Inflammatory macrophage treated with lipopolysaccharide for 4 hours (primary cell): ENCODE measurements around the gene PARD6A.

Experiments used
- DNase-seq: peaks from one replicate; pipeline ENCODE4 v3.0.0-alpha.2; 2020

Gene PARD6A

DNA sequence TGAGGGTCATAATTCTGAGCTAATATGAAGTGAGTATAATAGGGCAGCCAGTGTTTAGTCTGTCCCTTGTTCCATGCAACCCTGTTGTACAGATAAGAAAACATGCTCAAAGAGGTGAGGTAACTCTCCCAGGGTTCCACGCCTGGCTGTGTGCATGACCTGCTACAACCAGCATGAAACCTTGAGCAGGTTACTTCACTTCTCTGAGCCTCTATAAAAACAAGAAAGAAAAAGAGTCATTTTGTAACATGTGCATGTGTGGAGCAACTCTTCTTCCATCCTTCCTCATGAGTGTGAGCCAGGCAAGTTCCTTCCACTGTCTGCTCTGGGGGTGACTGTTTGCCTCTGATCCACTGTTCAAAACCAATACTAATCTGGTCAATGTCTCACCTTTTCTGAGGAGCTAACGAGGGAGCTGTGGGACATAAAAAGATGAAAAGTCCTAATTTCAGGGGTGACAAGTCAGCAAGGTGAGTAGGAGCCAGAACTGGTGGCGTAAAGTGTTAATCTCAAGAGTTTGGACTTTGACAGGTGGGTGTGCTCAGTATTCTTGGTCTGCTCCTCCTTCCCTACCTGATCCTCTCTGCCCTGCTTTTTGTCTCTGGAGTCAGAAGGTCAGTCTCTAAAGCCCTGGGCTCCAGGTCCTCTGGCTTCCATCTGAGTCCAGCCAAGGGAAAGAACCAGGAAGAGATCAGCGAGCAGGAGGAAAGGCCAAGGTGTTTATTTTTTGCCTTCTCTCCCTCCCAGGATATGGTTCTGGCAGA lies 36.8 kb downstream of the PARD6A start:
- peak; percentile 53 for DNase-seq

GRCh38 chr16:67699265-67699664 lies 38.5 kb downstream of the PARD6A start:
- no peak for DNase-seq

- no peak for DNase-seq
These were observed 40.7 kb downstream of the PARD6A start for GRCh38 chr16:67701420-67701819.

- DNase-seq: no peak
These were observed 41.4 kb downstream of the PARD6A start for GRCh38 chr16:67702130-67702529.

DNA sequence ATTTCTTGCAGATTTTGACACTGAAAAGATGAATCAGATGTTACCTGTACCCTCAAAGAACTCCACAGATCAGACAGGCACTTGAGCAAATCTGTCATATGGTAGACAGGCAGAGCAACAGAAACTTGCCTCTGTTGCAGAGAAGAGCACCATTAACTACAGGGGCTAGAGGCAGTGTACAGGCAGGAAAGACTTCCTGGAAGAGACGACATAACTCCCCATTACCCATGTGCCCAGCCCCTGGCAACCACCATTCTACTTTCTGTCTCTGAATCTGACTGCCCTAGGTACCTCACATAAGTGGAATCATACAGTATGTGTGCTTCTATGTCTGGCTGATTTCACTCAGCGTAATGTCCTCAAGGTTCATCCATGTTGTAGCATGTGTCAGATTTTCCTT lies 42.9 kb downstream of the PARD6A start:
- DNase-seq: no peak

DNA sequence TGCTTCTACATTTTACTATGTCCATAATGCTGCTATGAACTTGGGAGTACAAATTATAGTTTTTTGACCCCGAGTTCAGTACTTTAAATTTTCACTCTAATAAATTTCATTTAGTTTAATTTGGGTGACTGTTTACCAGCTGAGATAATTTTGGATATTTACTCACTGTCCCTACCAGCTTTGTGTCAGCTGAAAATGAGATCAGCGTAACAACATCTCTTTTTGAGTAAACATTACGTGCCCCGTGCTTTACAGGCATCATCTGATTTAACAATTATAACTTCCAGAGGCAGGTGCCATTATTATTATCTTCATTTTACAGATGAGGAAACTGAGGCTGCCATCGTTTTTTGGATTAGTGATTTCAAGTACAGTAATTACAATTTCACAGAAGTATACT lies 43.4 kb downstream of the PARD6A start:
- DNase-seq: peak; percentile 32

- no peak for DNase-seq
These were observed 46.5 kb downstream of the PARD6A start for GRCh38 chr16:67707210-67707609.

DNA sequence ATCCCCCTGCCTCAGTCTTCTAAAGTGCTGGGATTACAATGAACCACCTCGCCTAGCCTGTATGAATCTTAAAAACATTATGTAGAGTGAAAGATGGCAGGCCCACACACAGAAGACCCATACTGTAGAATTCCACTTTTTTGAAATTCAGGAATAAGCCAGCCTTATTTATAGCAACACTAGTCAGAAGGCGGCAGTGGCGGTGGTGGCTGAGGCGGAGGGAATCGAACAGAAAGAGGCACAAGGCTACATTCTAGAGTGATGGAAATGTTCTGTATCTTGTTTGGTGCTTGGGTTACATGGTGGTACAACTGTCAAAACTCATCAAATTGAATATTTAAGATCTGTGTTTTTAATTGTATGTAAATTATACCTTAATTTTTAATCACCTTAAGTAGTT lies 47.0 kb downstream of the PARD6A start:
- DNase-seq: no peak

GRCh38 chr16:67708368-67708771 lies 47.6 kb downstream of the PARD6A start:
- no peak for DNase-seq

DNA sequence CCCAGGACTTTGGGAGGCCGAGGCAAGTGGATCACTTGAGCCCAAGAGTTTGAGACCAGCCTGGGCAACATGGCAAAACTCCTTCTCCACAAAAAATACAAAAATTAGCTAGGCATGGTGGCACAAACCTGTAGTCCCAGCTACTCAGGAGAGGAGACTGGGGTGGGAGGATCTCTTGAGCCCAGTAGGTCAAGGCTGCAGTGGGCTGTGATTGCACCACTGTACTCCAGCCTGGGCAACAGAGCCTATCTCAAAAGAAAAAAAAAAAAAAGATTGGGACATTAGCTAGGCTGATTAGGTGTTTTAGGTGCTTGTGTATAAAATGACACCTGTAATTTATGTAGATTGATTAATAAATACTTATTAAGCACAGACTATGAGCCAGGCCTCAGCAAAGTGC lies 48.3 kb downstream of the PARD6A start:
- no peak for DNase-seq

GRCh38 chr16:67710607-67711006 lies 49.8 kb downstream of the PARD6A start:
- DNase-seq: no peak
